Measurements from ENCODE around the gene CPE.
"Not testable (repeated sequence)": the region's sequence is repeated elsewhere in the genome, so short reads cannot be mapped to it uniquely, and the experiment has no call there.

The CPE gene

DNA sequence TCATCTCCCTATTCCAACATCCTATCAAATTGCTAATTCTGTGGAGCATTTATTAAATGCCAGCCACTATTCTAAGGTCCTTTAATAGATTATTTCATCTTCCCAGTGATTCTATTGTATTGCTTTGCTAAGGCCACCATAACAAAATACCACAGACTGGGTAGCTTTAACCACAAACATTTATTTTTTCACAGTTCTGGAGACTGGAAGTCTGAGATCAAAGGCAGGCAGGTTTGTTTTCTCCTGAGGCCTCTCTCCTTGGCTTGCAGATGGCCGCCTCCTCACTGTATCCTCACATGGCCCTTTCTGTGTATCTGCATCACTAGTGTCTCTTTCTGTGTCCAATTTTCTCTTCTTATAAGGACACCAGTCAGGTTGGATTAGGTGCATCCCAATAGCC is 64.5 kb downstream of the CPE start:
- no peak for DNase-seq
- H3K9me3 ChIP-seq (ENCODE audit: severe bottlenecking), result no peaks in the 10 kb centered on the region

GRCh38 chr4:165448700-165449099 is 69.9 kb downstream of the CPE start:
- no peaks in the 10 kb centered on the region for H3K9me3 ChIP-seq (ENCODE audit: severe bottlenecking)
- no peaks in the 10 kb centered on the region for H3K27me3 ChIP-seq (ENCODE audit: insufficient read depth, low read depth, severe bottlenecking)
- H3K27ac ChIP-seq, result no peak overlapping the region
- DNase-seq, result no peak
- no peak overlapping the region for H3K4me3 ChIP-seq (ENCODE audit: low read depth, low read length)
- TF ChIP-seq, protein P1, sequence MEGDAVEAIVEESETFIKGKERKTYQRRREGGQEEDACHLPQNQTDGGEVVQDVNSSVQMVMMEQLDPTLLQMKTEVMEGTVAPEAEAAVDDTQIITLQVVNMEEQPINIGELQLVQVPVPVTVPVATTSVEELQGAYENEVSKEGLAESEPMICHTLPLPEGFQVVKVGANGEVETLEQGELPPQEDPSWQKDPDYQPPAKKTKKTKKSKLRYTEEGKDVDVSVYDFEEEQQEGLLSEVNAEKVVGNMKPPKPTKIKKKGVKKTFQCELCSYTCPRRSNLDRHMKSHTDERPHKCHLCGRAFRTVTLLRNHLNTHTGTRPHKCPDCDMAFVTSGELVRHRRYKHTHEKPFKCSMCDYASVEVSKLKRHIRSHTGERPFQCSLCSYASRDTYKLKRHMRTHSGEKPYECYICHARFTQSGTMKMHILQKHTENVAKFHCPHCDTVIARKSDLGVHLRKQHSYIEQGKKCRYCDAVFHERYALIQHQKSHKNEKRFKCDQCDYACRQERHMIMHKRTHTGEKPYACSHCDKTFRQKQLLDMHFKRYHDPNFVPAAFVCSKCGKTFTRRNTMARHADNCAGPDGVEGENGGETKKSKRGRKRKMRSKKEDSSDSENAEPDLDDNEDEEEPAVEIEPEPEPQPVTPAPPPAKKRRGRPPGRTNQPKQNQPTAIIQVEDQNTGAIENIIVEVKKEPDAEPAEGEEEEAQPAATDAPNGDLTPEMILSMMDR (IDR thresholded peaks at IDR 0.05; ENCODE audit: low read depth, low read length), result no peak
- no peaks in the 10 kb centered on the region for H3K36me3 ChIP-seq

More for the DNA sequence above, 64.5 kb downstream of the CPE start:
- TF ChIP-seq, protein P1 (IDR thresholded peaks at IDR 0.05; ENCODE audit: low read depth, low read length), result no peak
- Histone ChIP-seq H3K27ac (no peak overlapping the region), H3K36me3 (no peaks in the 10 kb centered on the region), H3K4me3 (ENCODE audit: low read depth, low read length) (no peak overlapping the region), H3K27me3 (ENCODE audit: insufficient read depth, low read depth, severe bottlenecking) (no peaks in the 10 kb centered on the region)

- H3K9me3 ChIP-seq (ENCODE audit: severe bottlenecking), result no peaks in the 10 kb centered on the region
- DNase-seq, result no peak
- no peak overlapping the region for H3K27ac ChIP-seq
- no peaks in the 10 kb centered on the region for H3K36me3 ChIP-seq
- H3K4me3 ChIP-seq (ENCODE audit: low read depth, low read length), result no peak overlapping the region
- TF ChIP-seq, protein P1 (IDR thresholded peaks at IDR 0.05; ENCODE audit: low read depth, low read length), result no peak
- H3K27me3 ChIP-seq (ENCODE audit: insufficient read depth, low read depth, severe bottlenecking), result no peaks in the 10 kb centered on the region
Measured at GRCh38 chr4:165449333-165449732, 70.5 kb downstream of the CPE start.

GRCh38 chr4:165450871-165451270 is 72.1 kb downstream of the CPE start:
- DNase-seq, result no peak
- no peak overlapping the region for H3K27ac ChIP-seq

DNA sequence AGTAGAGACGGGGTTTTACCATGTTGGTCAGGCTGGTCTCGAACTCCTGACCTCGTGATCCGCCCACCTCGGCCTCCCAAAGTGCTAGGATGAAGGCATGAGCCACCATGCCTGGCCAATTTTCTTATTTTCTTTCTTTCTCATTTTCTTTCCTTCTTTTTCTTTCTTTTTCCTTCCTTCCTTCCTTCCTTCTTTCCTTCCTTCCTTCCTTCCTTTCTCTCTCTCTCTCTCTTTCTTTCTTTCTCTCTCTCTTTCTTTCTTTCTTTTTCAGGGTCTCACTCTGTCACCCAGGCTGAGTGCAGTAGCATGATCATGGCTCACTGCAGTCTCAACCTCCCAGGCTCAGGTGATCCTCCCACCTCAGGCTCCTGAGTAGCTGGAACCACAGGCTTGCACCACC is 74.3 kb downstream of the CPE start:
- not testable (repeated sequence) for DNase-seq; H3K27ac ChIP-seq; H3K36me3 ChIP-seq; H3K4me3 ChIP-seq (ENCODE audit: low read depth, low read length); H3K9me3 ChIP-seq (ENCODE audit: severe bottlenecking); H3K27me3 ChIP-seq (ENCODE audit: insufficient read depth, low read depth, severe bottlenecking)

More at GRCh38 chr4:165450871-165451270, 72.1 kb downstream of the CPE start:
- TF ChIP-seq, protein P1 (IDR thresholded peaks at IDR 0.05; ENCODE audit: low read depth, low read length), result no peak
- Histone ChIP-seq H3K36me3 (no peaks in the 10 kb centered on the region), H3K4me3 (ENCODE audit: low read depth, low read length) (no peak overlapping the region), H3K9me3 (ENCODE audit: severe bottlenecking) (no peaks in the 10 kb centered on the region), H3K27me3 (ENCODE audit: insufficient read depth, low read depth, severe bottlenecking) (no peaks in the 10 kb centered on the region)

- H3K27ac ChIP-seq, result no peak overlapping the region
- H3K27me3 ChIP-seq (ENCODE audit: insufficient read depth, low read depth, severe bottlenecking), result no peaks in the 10 kb centered on the region
- DNase-seq, result no peak
- TF ChIP-seq, protein P1 (IDR thresholded peaks at IDR 0.05; ENCODE audit: low read depth, low read length), result no peak
- no peaks in the 10 kb centered on the region for H3K36me3 ChIP-seq
- no peak overlapping the region for H3K4me3 ChIP-seq (ENCODE audit: low read depth, low read length)
- H3K9me3 ChIP-seq (ENCODE audit: severe bottlenecking), result no peaks in the 10 kb centered on the region
Measured at GRCh38 chr4:165454426-165454825, 75.6 kb downstream of the CPE start.

Data from WERI-Rb-1 (cell line).